Ishikawa (cell line): ENCODE results near the gene SEMA3E.

Experiments
- CEBPB ChIP-seq: IDR thresholded peaks from 2 replicates; pipeline ENCODE4 v1.6.1; 2012
- CREB1 ChIP-seq: IDR thresholded peaks from 2 replicates; pipeline ENCODE4 v1.6.1; 2012; ENCODE audit warnings: low read depth
- EGR1 ChIP-seq: IDR thresholded peaks from 2 replicates; pipeline ENCODE4 v1.6.1; 2012
- EP300 ChIP-seq: IDR thresholded peaks from 2 replicates; pipeline ENCODE4 v1.6.1; 2012; ENCODE audit warnings: borderline replicate concordance
- FOXM1 ChIP-seq: IDR thresholded peaks from 2 replicates; pipeline ENCODE4 v1.6.1; 2012; ENCODE audit warnings: low read depth, borderline replicate concordance
- MAX ChIP-seq: IDR thresholded peaks from 2 replicates; pipeline ENCODE4 v1.6.1; 2012
- NFIC ChIP-seq: IDR thresholded peaks from 2 replicates; pipeline ENCODE4 v1.6.1; 2012
- RAD21 ChIP-seq: IDR thresholded peaks from 2 replicates; pipeline ENCODE4 v1.6.1; 2012; ENCODE audit warnings: low read depth
- REST ChIP-seq: IDR thresholded peaks from 2 replicates; pipeline ENCODE4 v1.6.1; 2012; ENCODE audit warnings: low read depth, mild to moderate bottlenecking
- TAF1 ChIP-seq: IDR thresholded peaks from 2 replicates; pipeline ENCODE4 v1.6.1; 2012; ENCODE audit warnings: low read depth, mild to moderate bottlenecking
- TCF12 ChIP-seq: IDR thresholded peaks from 2 replicates; pipeline ENCODE4 v1.6.1; 2012; ENCODE audit warnings: low read depth
- TEAD4 ChIP-seq: IDR thresholded peaks from 2 replicates; pipeline ENCODE4 v1.6.1; 2012
- YY1 ChIP-seq: IDR thresholded peaks from 2 replicates; pipeline ENCODE4 v1.6.1; 2012; ENCODE audit warnings: low read depth
- ZBTB7A ChIP-seq: IDR thresholded peaks from 2 replicates; pipeline ENCODE4 v1.6.1; 2012; ENCODE audit warnings: low read depth
- TF ChIP-seq, protein P1 (sequence below): IDR thresholded peaks from 2 replicates; pipeline ENCODE4 v1.6.1; 2012

Gene SEMA3E

GRCh38 chr7:83366629-83367028, 282.3 kb downstream of the SEMA3E start:
- peak; percentile 33 for TF ChIP-seq RAD21
- TF ChIP-seq YY1: no peak
- TF ChIP-seq EGR1: no peak

DNA sequence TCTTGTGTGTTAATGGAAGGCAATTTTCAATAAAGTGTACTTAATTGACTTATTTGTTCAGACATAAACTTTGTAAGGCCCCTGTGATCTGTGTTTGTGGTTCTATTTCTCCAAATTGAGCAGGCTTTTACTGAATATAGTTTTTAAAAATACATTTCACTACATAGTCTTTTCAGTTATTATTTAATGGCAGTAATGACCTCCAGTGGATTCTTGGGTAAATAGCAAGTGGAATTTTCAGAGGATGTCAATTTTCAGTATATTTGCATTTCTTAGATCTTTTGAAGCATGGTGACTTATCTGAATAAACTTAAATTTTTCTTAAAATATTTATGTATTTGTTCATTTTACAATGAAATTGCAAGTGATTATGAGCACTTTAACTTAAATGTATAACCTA, 283.2 kb downstream of the SEMA3E start:
- no peak for TF ChIP-seq FOXM1
- no peak for TF ChIP-seq EGR1
- peak; percentile 28 for TF ChIP-seq RAD21

- TF ChIP-seq REST (no peak), CEBPB (no peak)
Measured at GRCh38 chr7:83362871-83363550, 285.9 kb downstream of the SEMA3E start.

DNA sequence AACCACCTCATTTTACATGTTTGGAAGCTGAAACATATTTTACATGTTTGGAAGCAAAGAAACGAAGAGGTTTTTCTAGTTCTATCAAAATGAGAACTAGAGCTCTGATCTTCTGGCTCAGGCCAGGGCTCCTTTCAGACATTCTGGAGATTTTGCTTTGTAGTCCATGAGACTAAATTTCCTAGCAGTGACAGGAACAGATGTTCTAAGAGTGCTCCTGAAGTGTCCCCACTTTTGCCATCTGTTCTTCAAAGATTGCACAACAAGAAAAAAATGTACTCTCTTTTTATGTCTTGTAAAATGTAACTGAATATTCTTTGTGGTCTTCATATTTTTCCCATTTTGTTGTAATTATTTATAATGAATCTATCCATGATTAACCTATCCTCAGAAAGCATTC, 289.8 kb downstream of the SEMA3E start:
- TF ChIP-seq YY1: no peak
- no peak for TF ChIP-seq TAF1
- TF ChIP-seq TCF12: no peak

GRCh38 chr7:83355143-83355542, 293.8 kb downstream of the SEMA3E start:
- TF ChIP-seq EP300: no peak
- TF ChIP-seq REST: no peak

GRCh38 chr7:83347945-83348444, 300.9 kb downstream of the SEMA3E start:
- no peak for TF ChIP-seq CEBPB
- no peak for TF ChIP-seq TCF12
- no peak for TF ChIP-seq REST
- no peak for TF ChIP-seq EGR1
- no peak for TF ChIP-seq YY1
- no peak for TF ChIP-seq RAD21
- TF ChIP-seq, protein P1, sequence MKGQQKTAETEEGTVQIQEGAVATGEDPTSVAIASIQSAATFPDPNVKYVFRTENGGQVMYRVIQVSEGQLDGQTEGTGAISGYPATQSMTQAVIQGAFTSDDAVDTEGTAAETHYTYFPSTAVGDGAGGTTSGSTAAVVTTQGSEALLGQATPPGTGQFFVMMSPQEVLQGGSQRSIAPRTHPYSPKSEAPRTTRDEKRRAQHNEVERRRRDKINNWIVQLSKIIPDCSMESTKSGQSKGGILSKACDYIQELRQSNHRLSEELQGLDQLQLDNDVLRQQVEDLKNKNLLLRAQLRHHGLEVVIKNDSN: no peak
- TF ChIP-seq MAX: no peak
- TF ChIP-seq CREB1: no peak
- no peak for TF ChIP-seq TEAD4
- TF ChIP-seq FOXM1: no peak
- TF ChIP-seq ZBTB7A: no peak
- no peak for TF ChIP-seq NFIC
- TF ChIP-seq TAF1: no peak
- TF ChIP-seq EP300: no peak

DNA sequence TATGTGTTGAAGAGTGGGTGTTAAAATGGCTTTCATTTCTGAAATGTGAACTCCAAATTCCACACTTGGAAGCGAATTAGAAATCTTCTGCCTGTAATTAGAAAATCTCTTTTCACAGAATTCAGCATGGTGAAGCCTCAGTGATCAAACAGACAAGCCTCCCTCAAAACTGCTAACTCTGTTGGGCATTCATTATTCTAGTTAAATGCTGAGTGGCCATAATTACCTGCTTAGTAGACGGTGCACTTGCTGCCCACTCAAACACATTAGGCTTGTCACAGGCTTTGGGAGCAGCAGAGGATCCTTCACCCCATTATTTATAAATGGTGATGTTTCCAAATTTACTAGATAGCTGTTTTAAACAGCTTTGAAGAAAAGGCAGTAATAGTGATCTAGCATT, 309.0 kb downstream of the SEMA3E start:
- no peak for TF ChIP-seq TCF12
- TF ChIP-seq FOXM1: no peak
- TF ChIP-seq TEAD4: no peak
- no peak for TF ChIP-seq TAF1
- no peak for TF ChIP-seq REST
- TF ChIP-seq EGR1: no peak
- TF ChIP-seq EP300: no peak
- no peak for TF ChIP-seq CEBPB
- no peak for TF ChIP-seq NFIC
- no peak for TF ChIP-seq YY1
- no peak for TF ChIP-seq MAX
- TF ChIP-seq RAD21: no peak
- TF ChIP-seq, protein P1: no peak
